HepG2 (cell line): ENCODE results near the gene ARHGEF16. TPM values are rescaled to one million over a fixed set of nuclear protein-coding genes. Genes with fewer than 3 reads are reported as not detected.
A peak's percentile ranks its signal among the peaks of the same experiment; 100 is the strongest.

ENCODE experiments used
- HMG20A ChIP-seq: IDR thresholded peaks from 2 replicates; pipeline ENCODE4 v1.6.1; 2016; ENCODE audit warnings: borderline replicate concordance
- HNF4G ChIP-seq, 2 experiments: sonication (generic) in 1 of 2; formaldehyde crosslinking in 1 of 2; IDR thresholded peaks; 2 replicates each; pipeline versions ENCODE4 v1.4.0 to v1.6.1; 2011 to 2020; ENCODE audit warnings: borderline replicate concordance in 2 of 2, low read depth in 2 of 2, mild to moderate bottlenecking in 2 of 2, low read length in 1 of 2, missing genetic modification reagents in 1 of 2, moderate library complexity in 1 of 2
- PHF21A ChIP-seq: sonication (generic); formaldehyde crosslinking; IDR thresholded peaks from 2 replicates; pipeline ENCODE4 v1.5.0; 2020; ENCODE audit warnings: mild to moderate bottlenecking, missing genetic modification reagents
- SIX1 ChIP-seq: sonication (generic); formaldehyde crosslinking; IDR thresholded peaks from 2 replicates; pipeline ENCODE4 v1.4.0; 2020; ENCODE audit warnings: missing genetic modification reagents, borderline replicate concordance
- ZNF292 ChIP-seq: sonication (generic); formaldehyde crosslinking; IDR thresholded peaks from 2 replicates; pipeline ENCODE4 v1.8.1; 2022; ENCODE audit warnings: mild to moderate bottlenecking, low read depth, missing genetic modification reagents, borderline replicate concordance
- polyA plus RNA-seq, 8 experiments: library from polyadenylated mRNA; depleted of rRNA in 3 of 8; stranded (reverse) in 7 of 8; unstranded in 1 of 8; fragments of >200 nt; fragmentation: Illumina TruSeq in 4 of 8; extraction: Trizol in 4 of 8; gene quantifications; 2 replicates each; pipeline versions ENCODE4 v1.2.1 to v1.2.3, GENCODE V29; 2011 to 2016; ENCODE audit warnings: low read depth in 4 of 8, missing spikeins in 1 of 8, mixed read lengths in 1 of 8; ENCODE audit not compliant: insufficient read depth in 1 of 8
- total RNA-seq, 5 experiments: library from RNA; depleted of rRNA; stranded (reverse); fragments of >200 nt; fragmentation: Illumina TruSeq; extraction: Trizol; gene quantifications; 2 replicates each; pipeline ENCODE4 v1.2.3, GENCODE V29; 2016; ENCODE audit warnings: low read depth in 1 of 5
- TF ChIP-seq, protein P1 (sequence below): sonication (generic); formaldehyde crosslinking; IDR thresholded peaks from one replicate; pipeline ENCODE4 v1.5.1; 2020; ENCODE audit warnings: mild to moderate bottlenecking, missing genetic modification reagents; ENCODE audit errors: not compliant biosample characterization
- TF ChIP-seq, protein P2 (sequence below): IDR thresholded peaks from 2 replicates; pipeline ENCODE4 v1.6.1; 2016
- TF ChIP-seq, protein P3 (sequence below): sonication (generic); formaldehyde crosslinking; IDR thresholded peaks from 2 replicates; pipeline ENCODE4 v1.4.0; 2020; ENCODE audit warnings: missing genetic modification reagents

Gene ARHGEF16
- total and polyA plus RNA-seq, 2 of the 13 experiments (the other 11 are each of a cell fraction or from before 2014, with no cell fraction given), result 20.3 to 39.9 TPM

DNA sequence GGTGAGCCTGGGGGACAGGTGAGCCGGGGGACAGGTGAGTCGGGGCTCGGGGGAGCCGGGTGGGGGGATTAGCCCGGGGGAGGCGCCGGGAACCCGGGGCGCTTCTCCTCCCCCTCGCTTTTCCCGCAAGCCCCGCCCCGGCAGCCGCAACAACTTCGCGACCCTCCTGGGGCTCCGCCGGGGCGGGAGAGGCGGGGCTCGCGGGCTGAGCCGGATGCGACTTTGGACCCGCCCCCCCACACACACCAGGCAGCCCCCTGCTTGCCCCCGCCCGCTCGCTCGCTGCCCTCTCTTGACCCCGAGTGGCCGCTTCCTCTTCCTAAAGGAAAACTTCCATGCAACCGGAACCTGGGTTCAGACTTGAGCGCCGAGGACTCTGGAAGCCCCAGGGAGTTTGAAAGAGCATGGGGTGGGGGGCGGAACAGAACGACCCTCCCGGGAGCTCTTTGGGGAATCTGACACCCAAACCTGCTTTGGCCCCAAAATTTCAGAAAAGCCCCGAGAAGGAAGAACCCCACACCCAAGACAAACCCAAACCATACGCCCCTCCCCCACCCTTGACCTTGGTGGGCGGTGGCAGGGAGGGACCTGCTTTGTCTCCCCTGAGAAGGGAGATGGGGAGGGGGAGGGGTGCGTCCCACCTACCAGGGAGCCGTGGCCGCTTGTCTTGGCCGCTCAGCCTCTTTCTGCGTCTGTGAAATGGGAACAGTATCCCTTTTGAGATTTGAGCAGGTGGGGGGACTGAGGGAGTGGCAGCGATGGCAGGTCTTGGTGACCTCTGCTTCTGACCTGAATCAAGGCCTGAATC lies 550 bp downstream of the ARHGEF16 start (continued):
- TF ChIP-seq, protein P1, sequence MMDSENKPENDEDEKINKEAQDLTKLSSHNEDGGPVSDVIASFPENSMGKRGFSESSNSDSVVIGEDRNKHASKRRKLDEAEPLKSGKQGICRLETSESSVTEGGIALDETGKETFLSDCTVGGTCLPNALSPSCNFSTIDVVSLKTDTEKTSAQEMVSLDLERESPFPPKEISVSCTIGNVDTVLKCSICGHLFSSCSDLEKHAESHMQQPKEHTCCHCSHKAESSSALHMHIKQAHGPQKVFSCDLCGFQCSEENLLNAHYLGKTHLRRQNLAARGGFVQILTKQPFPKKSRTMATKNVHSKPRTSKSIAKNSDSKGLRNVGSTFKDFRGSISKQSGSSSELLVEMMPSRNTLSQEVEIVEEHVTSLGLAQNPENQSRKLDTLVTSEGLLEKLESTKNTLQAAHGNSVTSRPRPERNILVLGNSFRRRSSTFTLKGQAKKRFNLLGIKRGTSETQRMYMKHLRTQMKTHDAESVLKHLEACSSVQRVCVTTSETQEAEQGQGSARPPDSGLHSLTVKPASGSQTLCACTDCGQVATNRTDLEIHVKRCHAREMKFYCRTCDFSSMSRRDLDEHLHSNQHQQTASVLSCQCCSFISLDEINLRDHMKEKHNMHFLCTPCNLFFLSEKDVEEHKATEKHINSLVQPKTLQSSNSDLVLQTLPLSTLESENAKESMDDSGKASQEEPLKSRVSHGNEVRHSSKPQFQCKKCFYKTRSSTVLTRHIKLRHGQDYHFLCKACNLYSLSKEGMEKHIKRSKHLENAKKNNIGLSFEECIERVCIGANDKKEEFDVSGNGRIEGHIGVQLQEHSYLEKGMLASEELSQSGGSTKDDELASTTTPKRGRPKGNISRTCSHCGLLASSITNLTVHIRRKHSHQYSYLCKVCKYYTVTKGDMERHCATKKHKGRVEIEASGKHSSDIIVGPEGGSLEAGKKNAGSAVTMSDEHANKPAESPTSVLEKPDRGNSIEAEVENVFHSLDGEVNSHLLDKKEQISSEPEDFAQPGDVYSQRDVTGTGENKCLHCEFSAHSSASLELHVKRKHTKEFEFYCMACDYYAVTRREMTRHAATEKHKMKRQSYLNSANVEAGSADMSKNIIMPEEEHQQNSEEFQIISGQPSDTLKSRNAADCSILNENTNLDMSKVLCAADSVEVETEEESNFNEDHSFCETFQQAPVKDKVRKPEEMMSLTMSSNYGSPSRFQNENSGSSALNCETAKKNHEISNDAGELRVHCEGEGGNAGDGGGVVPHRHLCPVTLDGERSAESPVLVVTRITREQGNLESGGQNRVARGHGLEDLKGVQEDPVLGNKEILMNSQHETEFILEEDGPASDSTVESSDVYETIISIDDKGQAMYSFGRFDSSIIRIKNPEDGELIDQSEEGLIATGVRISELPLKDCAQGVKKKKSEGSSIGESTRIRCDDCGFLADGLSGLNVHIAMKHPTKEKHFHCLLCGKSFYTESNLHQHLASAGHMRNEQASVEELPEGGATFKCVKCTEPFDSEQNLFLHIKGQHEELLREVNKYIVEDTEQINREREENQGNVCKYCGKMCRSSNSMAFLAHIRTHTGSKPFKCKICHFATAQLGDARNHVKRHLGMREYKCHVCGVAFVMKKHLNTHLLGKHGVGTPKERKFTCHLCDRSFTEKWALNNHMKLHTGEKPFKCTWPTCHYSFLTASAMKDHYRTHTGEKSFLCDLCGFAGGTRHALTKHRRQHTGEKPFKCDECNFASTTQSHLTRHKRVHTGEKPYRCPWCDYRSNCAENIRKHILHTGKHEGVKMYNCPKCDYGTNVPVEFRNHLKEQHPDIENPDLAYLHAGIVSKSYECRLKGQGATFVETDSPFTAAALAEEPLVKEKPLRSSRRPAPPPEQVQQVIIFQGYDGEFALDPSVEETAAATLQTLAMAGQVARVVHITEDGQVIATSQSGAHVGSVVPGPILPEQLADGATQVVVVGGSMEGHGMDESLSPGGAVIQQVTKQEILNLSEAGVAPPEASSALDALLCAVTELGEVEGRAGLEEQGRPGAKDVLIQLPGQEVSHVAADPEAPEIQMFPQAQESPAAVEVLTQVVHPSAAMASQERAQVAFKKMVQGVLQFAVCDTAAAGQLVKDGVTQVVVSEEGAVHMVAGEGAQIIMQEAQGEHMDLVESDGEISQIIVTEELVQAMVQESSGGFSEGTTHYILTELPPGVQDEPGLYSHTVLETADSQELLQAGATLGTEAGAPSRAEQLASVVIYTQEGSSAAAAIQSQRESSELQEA (CRISPR knock-in tag), result no peak
- peak; percentile 87 for TF ChIP-seq HNF4G (IDR thresholded peaks at IDR 0.05; ENCODE audit: borderline replicate concordance, low read depth, low read length)
- peak; percentile 82; the same call in 1 of the 2 replicates for TF ChIP-seq HNF4G (CRISPR knock-in tag; IDR thresholded peaks at IDR 0.05; ENCODE audit: borderline replicate concordance, low read depth)
- TF ChIP-seq, protein P2, sequence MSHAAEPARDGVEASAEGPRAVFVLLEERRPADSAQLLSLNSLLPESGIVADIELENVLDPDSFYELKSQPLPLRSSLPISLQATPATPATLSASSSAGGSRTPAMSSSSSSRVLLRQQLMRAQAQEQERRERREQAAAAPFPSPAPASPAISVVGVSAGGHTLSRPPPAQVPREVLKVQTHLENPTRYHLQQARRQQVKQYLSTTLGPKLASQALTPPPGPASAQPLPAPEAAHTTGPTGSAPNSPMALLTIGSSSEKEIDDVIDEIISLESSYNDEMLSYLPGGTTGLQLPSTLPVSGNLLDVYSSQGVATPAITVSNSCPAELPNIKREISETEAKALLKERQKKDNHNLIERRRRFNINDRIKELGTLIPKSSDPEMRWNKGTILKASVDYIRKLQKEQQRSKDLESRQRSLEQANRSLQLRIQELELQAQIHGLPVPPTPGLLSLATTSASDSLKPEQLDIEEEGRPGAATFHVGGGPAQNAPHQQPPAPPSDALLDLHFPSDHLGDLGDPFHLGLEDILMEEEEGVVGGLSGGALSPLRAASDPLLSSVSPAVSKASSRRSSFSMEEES, result no peak
- no peak for TF ChIP-seq ZNF292
- TF ChIP-seq PHF21A (CRISPR knock-in tag), result peak; percentile 52
- TF ChIP-seq, protein P3, sequence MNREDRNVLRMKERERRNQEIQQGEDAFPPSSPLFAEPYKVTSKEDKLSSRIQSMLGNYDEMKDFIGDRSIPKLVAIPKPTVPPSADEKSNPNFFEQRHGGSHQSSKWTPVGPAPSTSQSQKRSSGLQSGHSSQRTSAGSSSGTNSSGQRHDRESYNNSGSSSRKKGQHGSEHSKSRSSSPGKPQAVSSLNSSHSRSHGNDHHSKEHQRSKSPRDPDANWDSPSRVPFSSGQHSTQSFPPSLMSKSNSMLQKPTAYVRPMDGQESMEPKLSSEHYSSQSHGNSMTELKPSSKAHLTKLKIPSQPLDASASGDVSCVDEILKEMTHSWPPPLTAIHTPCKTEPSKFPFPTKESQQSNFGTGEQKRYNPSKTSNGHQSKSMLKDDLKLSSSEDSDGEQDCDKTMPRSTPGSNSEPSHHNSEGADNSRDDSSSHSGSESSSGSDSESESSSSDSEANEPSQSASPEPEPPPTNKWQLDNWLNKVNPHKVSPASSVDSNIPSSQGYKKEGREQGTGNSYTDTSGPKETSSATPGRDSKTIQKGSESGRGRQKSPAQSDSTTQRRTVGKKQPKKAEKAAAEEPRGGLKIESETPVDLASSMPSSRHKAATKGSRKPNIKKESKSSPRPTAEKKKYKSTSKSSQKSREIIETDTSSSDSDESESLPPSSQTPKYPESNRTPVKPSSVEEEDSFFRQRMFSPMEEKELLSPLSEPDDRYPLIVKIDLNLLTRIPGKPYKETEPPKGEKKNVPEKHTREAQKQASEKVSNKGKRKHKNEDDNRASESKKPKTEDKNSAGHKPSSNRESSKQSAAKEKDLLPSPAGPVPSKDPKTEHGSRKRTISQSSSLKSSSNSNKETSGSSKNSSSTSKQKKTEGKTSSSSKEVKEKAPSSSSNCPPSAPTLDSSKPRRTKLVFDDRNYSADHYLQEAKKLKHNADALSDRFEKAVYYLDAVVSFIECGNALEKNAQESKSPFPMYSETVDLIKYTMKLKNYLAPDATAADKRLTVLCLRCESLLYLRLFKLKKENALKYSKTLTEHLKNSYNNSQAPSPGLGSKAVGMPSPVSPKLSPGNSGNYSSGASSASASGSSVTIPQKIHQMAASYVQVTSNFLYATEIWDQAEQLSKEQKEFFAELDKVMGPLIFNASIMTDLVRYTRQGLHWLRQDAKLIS, result no peak
- TF ChIP-seq HMG20A, result no peak
- TF ChIP-seq SIX1, result no peak
